BJ (cell line): ENCODE data around the gene SLC22A31. TPM values are rescaled to one million over a fixed set of nuclear protein-coding genes. Genes with fewer than 3 reads are reported as not detected.
"Not testable (repeated sequence)": the region's sequence is repeated elsewhere in the genome, so short reads cannot be mapped to it uniquely, and the experiment has no call there.

Experiments used
- CTCF ChIA-PET: fragments of 350-600 bp; formaldehyde crosslinking; extraction: SDS; loops from one replicate; lab custom pipeline; 2021; ENCODE audit warnings: antibody characterized with exemption, inconsistent platforms; lab: Yijun Ruan, JAX
- POLR2A ChIA-PET: fragments of 300-600 bp; sonication (Branson Sonifier 250); formaldehyde crosslinking; extraction: SDS; loops from one replicate; lab custom pipeline; 2021; ENCODE audit warnings: antibody characterized with exemption; lab: Charles Lee
- DNase-seq: peaks from one replicate; pipeline ENCODE4 v3.0.0-alpha.2; 2011; ENCODE audit warnings: low read depth
- H3K27me3 ChIP-seq: 2 replicates; pipeline ENCODE4 v1.6.0; 2011; ENCODE audit warnings: low read length; ENCODE audit not compliant: control insufficient read depth, insufficient read depth
- H3K36me3 ChIP-seq: 2 replicates; pipeline ENCODE4 v1.5.1; 2011; ENCODE audit warnings: low read length; ENCODE audit not compliant: control insufficient read depth, insufficient read depth
- H3K4me3 ChIP-seq: 2 replicates; pipeline ENCODE4 v1.5.1; 2011; ENCODE audit warnings: low read depth, mild to moderate bottlenecking, control low read depth, low read length
- polyA plus RNA-seq: library from polyadenylated mRNA; depleted of rRNA; stranded (reverse); fragments of >200 nt; gene quantifications from 2 replicates; pipeline ENCODE4 v1.2.3, GENCODE V29; 2011
- TF ChIP-seq, protein P1 (sequence below): IDR thresholded peaks from 2 replicates; pipeline ENCODE4 v1.5.1; 2011; ENCODE audit warnings: low read depth, mild to moderate bottlenecking, control low read depth, inconsistent platforms, low read length, moderate library complexity; ENCODE audit not compliant: insufficient read depth

The SLC22A31 gene
- polyA plus RNA-seq, 1 experiment: 0.11 TPM

DNA sequence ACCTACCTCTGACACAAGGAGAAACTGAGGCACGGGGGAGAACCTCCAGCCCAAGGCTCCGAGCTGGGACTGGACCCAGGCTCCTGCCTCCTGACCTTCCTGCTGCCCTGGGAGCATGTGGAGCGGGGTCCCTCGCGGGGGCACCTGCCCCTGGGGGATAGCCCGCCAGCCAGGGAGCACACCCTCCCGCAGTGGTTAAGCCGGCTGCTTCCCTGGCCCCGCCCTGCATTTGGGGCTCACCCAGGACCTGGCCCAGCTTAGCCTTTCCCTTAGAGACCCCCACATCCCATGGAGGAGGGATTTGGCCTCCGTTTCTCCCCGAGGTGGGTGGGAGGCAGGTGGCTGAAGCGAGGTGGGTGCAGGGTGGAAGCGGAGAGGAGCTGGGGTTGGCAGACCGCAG lies 30.6 kb downstream of the SLC22A31 start:
- DNase-seq: no peak
- H3K27me3 ChIP-seq: peaks cover 6% of the 10 kb centered on the region
- ChIA-PET POLR2A (no interaction called here), CTCF (interaction anchor here (0.7 kb wide), 1 partner anchor 14 kb away, joined by 3 read pairs; no protein-coding TSS in a partner anchor)
- H3K4me3 ChIP-seq: no peak overlapping the region
- TF ChIP-seq, protein P1, sequence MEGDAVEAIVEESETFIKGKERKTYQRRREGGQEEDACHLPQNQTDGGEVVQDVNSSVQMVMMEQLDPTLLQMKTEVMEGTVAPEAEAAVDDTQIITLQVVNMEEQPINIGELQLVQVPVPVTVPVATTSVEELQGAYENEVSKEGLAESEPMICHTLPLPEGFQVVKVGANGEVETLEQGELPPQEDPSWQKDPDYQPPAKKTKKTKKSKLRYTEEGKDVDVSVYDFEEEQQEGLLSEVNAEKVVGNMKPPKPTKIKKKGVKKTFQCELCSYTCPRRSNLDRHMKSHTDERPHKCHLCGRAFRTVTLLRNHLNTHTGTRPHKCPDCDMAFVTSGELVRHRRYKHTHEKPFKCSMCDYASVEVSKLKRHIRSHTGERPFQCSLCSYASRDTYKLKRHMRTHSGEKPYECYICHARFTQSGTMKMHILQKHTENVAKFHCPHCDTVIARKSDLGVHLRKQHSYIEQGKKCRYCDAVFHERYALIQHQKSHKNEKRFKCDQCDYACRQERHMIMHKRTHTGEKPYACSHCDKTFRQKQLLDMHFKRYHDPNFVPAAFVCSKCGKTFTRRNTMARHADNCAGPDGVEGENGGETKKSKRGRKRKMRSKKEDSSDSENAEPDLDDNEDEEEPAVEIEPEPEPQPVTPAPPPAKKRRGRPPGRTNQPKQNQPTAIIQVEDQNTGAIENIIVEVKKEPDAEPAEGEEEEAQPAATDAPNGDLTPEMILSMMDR: no peak
- H3K36me3 ChIP-seq: no peaks in the 10 kb centered on the region; the same call in 1 of the 2 replicates

- H3K36me3 ChIP-seq: no peaks in the 10 kb centered on the region; the same call in 1 of the 2 replicates
- DNase-seq: no peak
- TF ChIP-seq, protein P1: no peak
- POLR2A ChIA-PET: no interaction called here
- CTCF ChIA-PET: interaction anchor here (0.7 to 2.4 kb wide), 8 partner anchors 13 to 607 kb away, joined by 3 to 9 read pairs (median 5); no protein-coding TSS in a partner anchor
- peaks cover 4% of the 10 kb centered on the region; the same call in 1 of the 2 replicates for H3K27me3 ChIP-seq
- H3K4me3 ChIP-seq: no peak overlapping the region
Observed at GRCh38 chr16:89168381-89169189, 31.8 kb downstream of the SLC22A31 start.

GRCh38 chr16:89167425-89167941 lies 32.9 kb downstream of the SLC22A31 start:
- Histone ChIP-seq H3K4me3 (no peak overlapping the region), H3K36me3 (no peaks in the 10 kb centered on the region; the same call in 1 of the 2 replicates), H3K27me3 (0 out of 2 replicates have a peak, but pooled peaks cover 2% of the 10 kb centered on the region)
- POLR2A ChIA-PET: no interaction called here
- CTCF ChIA-PET: interaction anchor here (0.7 to 2.4 kb wide), 24 partner anchors 8 to 606 kb away, joined by 3 to 9 read pairs (median 3); partner anchors contain the start of genes CDT1 and ZNF778
- TF ChIP-seq, protein P1: peak; percentile 90
- DNase-seq: no peak

- Histone ChIP-seq H3K36me3 (no peaks in the 10 kb centered on the region; the same call in 1 of the 2 replicates), H3K27me3 (0 out of 2 replicates have a peak, but pooled peaks cover 2% of the 10 kb centered on the region), H3K4me3 (no peak overlapping the region)
- TF ChIP-seq, protein P1: no peak
- CTCF ChIA-PET: interaction anchor here (0.6 to 2.4 kb wide), 21 partner anchors 9 to 606 kb away, joined by 3 to 9 read pairs (median 3); partner anchors contain the start of gene CDT1
- no peak for DNase-seq
- POLR2A ChIA-PET: no interaction called here
Observed at GRCh38 chr16:89166696-89167424, 33.5 kb downstream of the SLC22A31 start.

- H3K27me3 ChIP-seq, H3K4me3 ChIP-seq, DNase-seq, POLR2A ChIA-PET, H3K36me3 ChIP-seq: not testable (repeated sequence)
- CTCF ChIA-PET: interaction anchor here (1.1 kb wide), 1 partner anchor 428 kb away, joined by 7 read pairs; no protein-coding TSS in a partner anchor
Observed at GRCh38 chr16:89165681-89165979, 34.7 kb downstream of the SLC22A31 start.
